ENCODE data around the gene EGLN3. TPM values are rescaled to one million over a fixed set of nuclear protein-coding genes. Genes with fewer than 3 reads are reported as not detected.

Gene EGLN3
- total RNA-seq, 1 donor from 2014 or later: 0.64 TPM

- DNase-seq (ENCODE audit: low read depth in 2 of 2): no peak
These were observed 35.2 kb downstream of the EGLN3 start for GRCh38 chr14:33915682-33916081.

GRCh38 chr14:33914676-33915516, 36.0 kb downstream of the EGLN3 start:
- peak in 1 of 2 donors; percentile 78 for DNase-seq (ENCODE audit: low read depth in 2 of 2)

GRCh38 chr14:33911046-33911445, 39.8 kb downstream of the EGLN3 start:
- no peak for DNase-seq (ENCODE audit: low read depth in 2 of 2)

- no peak for DNase-seq (ENCODE audit: low read depth in 2 of 2)
These were observed 40.4 kb downstream of the EGLN3 start for GRCh38 chr14:33910435-33910834.

GRCh38 chr14:33909380-33910084, 41.3 kb downstream of the EGLN3 start:
- no peak for DNase-seq (ENCODE audit: low read depth in 2 of 2)

GRCh38 chr14:33908540-33909223, 42.2 kb downstream of the EGLN3 start:
- DNase-seq (ENCODE audit: low read depth in 2 of 2): no peak

- no peak for DNase-seq (ENCODE audit: low read depth in 2 of 2)
These were observed 43.9 kb downstream of the EGLN3 start for GRCh38 chr14:33906968-33907367.

- no peak for DNase-seq (ENCODE audit: low read depth in 2 of 2)
These were observed 46.3 kb downstream of the EGLN3 start for GRCh38 chr14:33904609-33905008.

- DNase-seq (ENCODE audit: low read depth in 2 of 2): no peak
These were observed 47.5 kb downstream of the EGLN3 start for GRCh38 chr14:33903369-33903768.

- DNase-seq (ENCODE audit: low read depth in 2 of 2): no peak
These were observed 48.5 kb downstream of the EGLN3 start for GRCh38 chr14:33902363-33902762.

GRCh38 chr14:33901426-33902155, 49.3 kb downstream of the EGLN3 start:
- no peak for DNase-seq (ENCODE audit: low read depth in 2 of 2)

- DNase-seq (ENCODE audit: low read depth in 2 of 2): no peak
These were observed 50.2 kb downstream of the EGLN3 start for GRCh38 chr14:33900706-33901105.

GRCh38 chr14:33899723-33900341, 51.0 kb downstream of the EGLN3 start:
- no peak for DNase-seq (ENCODE audit: low read depth in 2 of 2)

GRCh38 chr14:33897878-33898535, 52.9 kb downstream of the EGLN3 start:
- no peak for DNase-seq (ENCODE audit: low read depth in 2 of 2)

- no peak for DNase-seq (ENCODE audit: low read depth in 2 of 2)
These were observed 53.5 kb downstream of the EGLN3 start for GRCh38 chr14:33897382-33897781.

GRCh38 chr14:33894339-33894738, 56.5 kb downstream of the EGLN3 start:
- no peak for DNase-seq (ENCODE audit: low read depth in 2 of 2)

GRCh38 chr14:33891700-33892099, 59.2 kb downstream of the EGLN3 start:
- no peak for DNase-seq (ENCODE audit: low read depth in 2 of 2)

GRCh38 chr14:33884916-33885315, 66.0 kb downstream of the EGLN3 start:
- no peak for DNase-seq (ENCODE audit: low read depth in 2 of 2)

GRCh38 chr14:33880330-33880729, 70.5 kb downstream of the EGLN3 start:
- no peak for DNase-seq (ENCODE audit: low read depth in 2 of 2)

GRCh38 chr14:33879684-33880286, 71.1 kb downstream of the EGLN3 start:
- DNase-seq (ENCODE audit: low read depth in 2 of 2): no peak

Measured in dermis microvascular lymphatic vessel endothelial cell (primary cell).